ENCODE data around the gene ZNF891. TPM values are rescaled to one million over a fixed set of nuclear protein-coding genes. Genes with fewer than 3 reads are reported as not detected.

Gene ZNF891
- total and polyA plus RNA-seq, 2 experiments from 2014 or later: 0.19 to 2.2 TPM

GRCh38 chr12:133130808-133131128 is 694 bp upstream of the ZNF891 start:
- Histone ChIP-seq H3K9me3 (ENCODE audit: low read depth) (peaks cover 26% of the 10 kb centered on the region), H3K9me2 (replicated peaks; ENCODE audit: insufficient read depth) (no peaks in the 10 kb centered on the region), H4K20me1 (ENCODE audit: insufficient read depth, poor library complexity, severe bottlenecking) (no peaks in the 10 kb centered on the region), H3K4me1 (ENCODE audit: insufficient read depth) (peaks cover 5% of the 10 kb centered on the region), H2AFZ (peak overlapping the region; percentile 97), H3K27me3 (no peaks in the 10 kb centered on the region), H3K36me3 (replicated peaks; ENCODE audit: insufficient read depth, low read depth) (no peaks in the 10 kb centered on the region), H3K27ac (peak overlapping the region; percentile 98), H3K79me2 (peaks cover 47% of the 10 kb centered on the region), H3K4me3 (peak overlapping the region; percentile 65), H3K4me2 (peak overlapping the region; percentile 78)
- under 1% methylated on average over 17 of the region's 17 CpGs for WGBS (ENCODE audit: low lambda C conversion rate, missing lambda C conversion rate)
- TF ChIP-seq EZH2phosphoT487 (IDR thresholded peaks at IDR 0.05; ENCODE audit: low read depth, severe bottlenecking, unreplicated experiment): no peak
- no peak for TF ChIP-seq EZH2 (IDR thresholded peaks at IDR 0.05; ENCODE audit: borderline replicate concordance)
- no peak for TF ChIP-seq CTCF (IDR thresholded peaks at IDR 0.05; ENCODE audit: poor library complexity)
- peak; percentile 32 for DNase-seq (ENCODE audit: low spot score)

- Histone ChIP-seq H3K79me2 (peaks cover 53% of the 10 kb centered on the region), H4K20me1 (ENCODE audit: insufficient read depth, poor library complexity, severe bottlenecking) (no peaks in the 10 kb centered on the region), H2AFZ (peak overlapping the region; percentile 80), H3K27me3 (no peaks in the 10 kb centered on the region), H3K4me3 (peak overlapping the region; percentile 55), H3K9me3 (ENCODE audit: low read depth) (peaks cover 38% of the 10 kb centered on the region), H3K27ac (peak overlapping the region; percentile 98), H3K36me3 (replicated peaks; ENCODE audit: insufficient read depth, low read depth) (no peaks in the 10 kb centered on the region), H3K4me1 (ENCODE audit: insufficient read depth) (peaks cover 5% of the 10 kb centered on the region), H3K4me2 (peak overlapping the region; percentile 80), H3K9me2 (replicated peaks; ENCODE audit: insufficient read depth) (no peaks in the 10 kb centered on the region)
- DNase-seq (ENCODE audit: low spot score): no peak
- 31% methylated on average over 22 of the region's 26 CpGs for WGBS (ENCODE audit: low lambda C conversion rate, missing lambda C conversion rate)
- TF ChIP-seq EZH2 (IDR thresholded peaks at IDR 0.05; ENCODE audit: borderline replicate concordance) (no peak), EZH2phosphoT487 (IDR thresholded peaks at IDR 0.05; ENCODE audit: low read depth, severe bottlenecking, unreplicated experiment) (no peak), CTCF (IDR thresholded peaks at IDR 0.05; ENCODE audit: poor library complexity) (no peak)
Measured at GRCh38 chr12:133129368-133130037, 571 bp downstream of the ZNF891 start.

- Histone ChIP-seq H3K4me3 (no peak overlapping the region), H2AFZ (no peak overlapping the region), H3K79me2 (peaks cover 30% of the 10 kb centered on the region), H3K27me3 (no peaks in the 10 kb centered on the region), H3K4me1 (ENCODE audit: insufficient read depth) (no peaks in the 10 kb centered on the region), H4K20me1 (ENCODE audit: insufficient read depth, poor library complexity, severe bottlenecking) (no peaks in the 10 kb centered on the region), H3K9me2 (replicated peaks; ENCODE audit: insufficient read depth) (no peaks in the 10 kb centered on the region), H3K9me3 (ENCODE audit: low read depth) (peaks cover 77% of the 10 kb centered on the region), H3K4me2 (no peak overlapping the region), H3K36me3 (replicated peaks; ENCODE audit: insufficient read depth, low read depth) (peaks cover 18% of the 10 kb centered on the region), H3K27ac (no peak overlapping the region)
- TF ChIP-seq EZH2phosphoT487 (IDR thresholded peaks at IDR 0.05; ENCODE audit: low read depth, severe bottlenecking, unreplicated experiment) (no peak), CTCF (IDR thresholded peaks at IDR 0.05; ENCODE audit: poor library complexity) (no peak), EZH2 (IDR thresholded peaks at IDR 0.05; ENCODE audit: borderline replicate concordance) (no peak)
- no peak for DNase-seq (ENCODE audit: low spot score)
- 95% methylated on average over 2 of the region's 2 CpGs for WGBS (ENCODE audit: low lambda C conversion rate, missing lambda C conversion rate)
Measured at GRCh38 chr12:133124674-133125073, 5.4 kb downstream of the ZNF891 start.

Data from hepatocyte (in vitro differentiated cells).